NB4 (cell line): Measurements from ENCODE around the gene ACRV1.

Source experiments
- POLR2A ChIP-seq: IDR thresholded peaks from 2 replicates; pipeline ENCODE4 v1.6.1; 2011; ENCODE audit warnings: mild to moderate bottlenecking; ENCODE audit not compliant: insufficient read length; ENCODE audit errors: extremely low read depth
- TF ChIP-seq, protein P1 (sequence below): IDR thresholded peaks from one replicate; pipeline ENCODE4 v1.5.1; 2012; ENCODE audit warnings: low read depth, low read length
- TF ChIP-seq, protein P2 (sequence below): IDR thresholded peaks from 2 replicates; pipeline ENCODE4 v1.6.1; 2011; ENCODE audit warnings: low read depth, low read length

DNA sequence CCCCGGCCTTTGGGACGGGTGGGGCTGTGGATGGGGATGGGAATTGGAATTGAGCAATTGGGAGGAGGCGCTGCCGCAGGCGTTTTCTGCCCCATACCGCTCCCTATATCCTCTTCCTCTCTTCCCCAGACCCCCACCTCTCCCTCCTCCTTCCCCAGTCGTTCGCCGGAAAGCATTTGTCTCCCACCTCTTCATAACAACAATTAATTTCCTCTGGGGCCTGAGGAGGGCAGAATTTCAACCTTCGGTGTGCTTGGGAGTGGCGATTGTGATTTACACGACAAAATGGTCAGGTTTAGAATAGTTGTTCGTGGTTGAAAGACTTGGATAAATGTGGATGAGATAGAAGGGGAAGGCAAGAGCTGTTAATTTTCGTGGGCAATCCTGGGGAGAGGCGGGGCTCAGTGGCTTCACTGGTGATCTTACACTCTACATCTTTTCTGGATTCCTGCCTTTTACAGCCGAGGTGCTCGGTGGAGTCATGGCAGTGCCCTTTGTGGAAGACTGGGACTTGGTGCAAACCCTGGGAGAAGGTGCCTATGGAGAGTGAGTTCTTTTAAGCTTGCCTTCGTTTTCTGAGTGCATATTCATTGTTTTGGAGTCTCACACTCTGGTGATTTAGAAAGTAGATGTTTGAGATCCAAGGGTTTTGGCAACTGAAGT is 54.2 kb downstream of the ACRV1 start:
- TF ChIP-seq POLR2A = no peak
- TF ChIP-seq, protein P1, sequence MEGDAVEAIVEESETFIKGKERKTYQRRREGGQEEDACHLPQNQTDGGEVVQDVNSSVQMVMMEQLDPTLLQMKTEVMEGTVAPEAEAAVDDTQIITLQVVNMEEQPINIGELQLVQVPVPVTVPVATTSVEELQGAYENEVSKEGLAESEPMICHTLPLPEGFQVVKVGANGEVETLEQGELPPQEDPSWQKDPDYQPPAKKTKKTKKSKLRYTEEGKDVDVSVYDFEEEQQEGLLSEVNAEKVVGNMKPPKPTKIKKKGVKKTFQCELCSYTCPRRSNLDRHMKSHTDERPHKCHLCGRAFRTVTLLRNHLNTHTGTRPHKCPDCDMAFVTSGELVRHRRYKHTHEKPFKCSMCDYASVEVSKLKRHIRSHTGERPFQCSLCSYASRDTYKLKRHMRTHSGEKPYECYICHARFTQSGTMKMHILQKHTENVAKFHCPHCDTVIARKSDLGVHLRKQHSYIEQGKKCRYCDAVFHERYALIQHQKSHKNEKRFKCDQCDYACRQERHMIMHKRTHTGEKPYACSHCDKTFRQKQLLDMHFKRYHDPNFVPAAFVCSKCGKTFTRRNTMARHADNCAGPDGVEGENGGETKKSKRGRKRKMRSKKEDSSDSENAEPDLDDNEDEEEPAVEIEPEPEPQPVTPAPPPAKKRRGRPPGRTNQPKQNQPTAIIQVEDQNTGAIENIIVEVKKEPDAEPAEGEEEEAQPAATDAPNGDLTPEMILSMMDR = peak; percentile 7
- TF ChIP-seq, protein P2, sequence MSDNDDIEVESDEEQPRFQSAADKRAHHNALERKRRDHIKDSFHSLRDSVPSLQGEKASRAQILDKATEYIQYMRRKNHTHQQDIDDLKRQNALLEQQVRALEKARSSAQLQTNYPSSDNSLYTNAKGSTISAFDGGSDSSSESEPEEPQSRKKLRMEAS = no peak
